Measurements from ENCODE around the gene RAD50. TPM values are rescaled to one million over a fixed set of nuclear protein-coding genes. Genes with fewer than 3 reads are reported as not detected.

The RAD50 gene
- total and polyA plus RNA-seq, 10 of the 15 experiments (the other 5 are each of a cell fraction or from before 2014, with no cell fraction given), result 12.8 to 68.6 (median 47.0) TPM

- RAD21 ChIA-PET (ENCODE audit: unreplicated experiment), result interaction anchor here (0.6 to 7.7 kb wide), 4 partner anchors 8 to 152 kb away, joined by 3 to 148 read pairs (median 4); no protein-coding TSS in a partner anchor
- in situ Hi-C loops (cut with MboI) (no loop called here), intact Hi-C loops (cut with micrococcal nuclease; ENCODE audit: unreplicated experiment) (no loop called here)
- DNase-seq (ENCODE audit: low read depth, low spot score), result no peak
- TF ChIP-seq SMAD1 (IDR thresholded peaks at IDR 0.05; ENCODE audit: low read depth, partially characterized antibody) (no peak), MYB (IDR thresholded peaks at IDR 0.05; ENCODE audit: borderline replicate concordance, low read depth, low read length) (no peak), IKZF2 (IDR thresholded peaks at IDR 0.05) (no peak), IKZF1 (conservative IDR thresholded peaks at IDR 0.05) (no peak), BRCA1 (IDR thresholded peaks at IDR 0.05; ENCODE audit: low read depth, low read length) (no peak), TCF3 (IDR thresholded peaks at IDR 0.05; ENCODE audit: borderline replicate concordance, insufficient read depth, low read depth, low read length) (no peak), E4F1 (IDR thresholded peaks at IDR 0.05; ENCODE audit: borderline replicate concordance, partially characterized antibody) (no peak), ZBTB40 (IDR thresholded peaks at IDR 0.05; ENCODE audit: borderline replicate concordance) (no peak), BHLHE40 (IDR thresholded peaks at IDR 0.05; ENCODE audit: borderline replicate concordance in 1 of 2, low read depth in 2 of 2, low read length in 1 of 2) (no peak), GATAD2B (conservative IDR thresholded peaks at IDR 0.05; ENCODE audit: low read depth) (no peak)
- TF ChIP-seq, protein P1, sequence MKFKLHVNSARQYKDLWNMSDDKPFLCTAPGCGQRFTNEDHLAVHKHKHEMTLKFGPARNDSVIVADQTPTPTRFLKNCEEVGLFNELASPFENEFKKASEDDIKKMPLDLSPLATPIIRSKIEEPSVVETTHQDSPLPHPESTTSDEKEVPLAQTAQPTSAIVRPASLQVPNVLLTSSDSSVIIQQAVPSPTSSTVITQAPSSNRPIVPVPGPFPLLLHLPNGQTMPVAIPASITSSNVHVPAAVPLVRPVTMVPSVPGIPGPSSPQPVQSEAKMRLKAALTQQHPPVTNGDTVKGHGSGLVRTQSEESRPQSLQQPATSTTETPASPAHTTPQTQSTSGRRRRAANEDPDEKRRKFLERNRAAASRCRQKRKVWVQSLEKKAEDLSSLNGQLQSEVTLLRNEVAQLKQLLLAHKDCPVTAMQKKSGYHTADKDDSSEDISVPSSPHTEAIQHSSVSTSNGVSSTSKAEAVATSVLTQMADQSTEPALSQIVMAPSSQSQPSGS (IDR thresholded peaks at IDR 0.05; ENCODE audit: low read length), result no peak
- no peak overlapping the region for H2AFZ ChIP-seq (ENCODE audit: control insufficient read depth, low read depth, low read length)
- no peaks in the 10 kb centered on the region for H4K20me1 ChIP-seq (ENCODE audit: control insufficient read depth, insufficient read depth)
- SMC1A ChIA-PET (ENCODE audit: uncharacterized antibody, unreplicated experiment), result interaction anchor here (1.0 to 11.4 kb wide), 7 partner anchors 11 to 78 kb away, joined by 3 to 156 read pairs (median 22); partner anchors contain the start of genes IL13 and KIF3A
- no TSS peak for BruUV-seq (replicated peaks)
- no peak overlapping the region for H3K4me2 ChIP-seq (ENCODE audit: control insufficient read depth, insufficient read depth)
- no peak for FAIRE-seq
- no peak overlapping the region for H3K4me3 ChIP-seq
- H3K79me2 ChIP-seq (ENCODE audit: control insufficient read depth, insufficient read depth, low read length), result no peaks in the 10 kb centered on the region
- no peaks in the 10 kb centered on the region for H3K9me3 ChIP-seq (replicated peaks; ENCODE audit: control insufficient read depth, insufficient read depth, low read length)
- 69% methylated on average over 7 of the region's 7 CpGs for WGBS (ENCODE audit: insufficient coverage, insufficient replicate concordance, low lambda C conversion rate, missing lambda C conversion rate)
- no peak overlapping the region for H3K27ac ChIP-seq (ENCODE audit: control insufficient read depth, insufficient read depth)
- peaks cover 33% of the 10 kb centered on the region for H3K4me1 ChIP-seq (ENCODE audit: control insufficient read depth, insufficient read depth, low read length)
- CTCF ChIA-PET, result interaction anchor here (1.0 to 5.1 kb wide), 4 partner anchors 15 to 150 kb away, joined by 3 to 57 read pairs (median 4); partner anchors contain the start of gene CCNI2
- ATAC-seq, result no peak
- no peaks in the 10 kb centered on the region for H3K36me3 ChIP-seq (ENCODE audit: control insufficient read depth in 2 of 2, insufficient read depth in 2 of 2, low read length in 1 of 2)
- no peaks in the 10 kb centered on the region for H3K27me3 ChIP-seq (replicated peaks in 1 of 2; ENCODE audit: control insufficient read depth in 2 of 2, insufficient read depth in 2 of 2, low read length in 1 of 2)
- no peak overlapping the region for H3K9ac ChIP-seq (ENCODE audit: control insufficient read depth, insufficient read depth, low read length)
- POLR2A ChIA-PET, result interaction anchor here (0.7 to 11.2 kb wide), 4 partner anchors 11 to 57 kb away, joined by 3 to 118 read pairs (median 42); partner anchors contain the start of gene IL13
Observed at GRCh38 chr5:132677191-132677590, 120.4 kb downstream of the RAD50 start.

Measured in GM12878 (cell line).